Measurements from ENCODE around the gene TMC6. TPM values are rescaled to one million over a fixed set of nuclear protein-coding genes. Genes with fewer than 3 reads are reported as not detected.
A peak's percentile ranks its signal among the peaks of the same experiment; 100 is the strongest.

Gene TMC6
- total RNA-seq, 2 donors from 2014 or later = 36.1 to 65.2 TPM

- no peaks in the 10 kb centered on the region for H3K9me3 ChIP-seq
- no peak for DNase-seq (ENCODE audit: low spot score)
- H3K27me3 ChIP-seq (replicated peaks; ENCODE audit: insufficient read depth) = no peaks in the 10 kb centered on the region
- 86% methylated on average over 22 of the region's 23 CpGs for WGBS
- no peaks in the 10 kb centered on the region for H3K36me3 ChIP-seq
- no peak for TF ChIP-seq CTCF (IDR thresholded peaks at IDR 0.05)
- no peak for TF ChIP-seq POLR2AphosphoS5 (IDR thresholded peaks at IDR 0.05)
- no peak for TF ChIP-seq POLR2A (IDR thresholded peaks at IDR 0.05)
- no peak overlapping the region for H3K4me3 ChIP-seq
- no peak overlapping the region for H3K27ac ChIP-seq
- peaks cover 14% of the 10 kb centered on the region for H3K4me1 ChIP-seq (replicated peaks)
- intact Hi-C loops (cut with DNase I) = no loop called here
Observed at GRCh38 chr17:78122216-78122930, 6.2 kb downstream of the TMC6 start.

- no peak for TF ChIP-seq CTCF (IDR thresholded peaks at IDR 0.05)
- TF ChIP-seq POLR2AphosphoS5 (IDR thresholded peaks at IDR 0.05) = no peak
- TF ChIP-seq POLR2A (IDR thresholded peaks at IDR 0.05) = no peak
- Histone ChIP-seq H3K27ac (no peak overlapping the region), H3K4me3 (no peak overlapping the region), H3K4me1 (replicated peaks) (peaks cover 12% of the 10 kb centered on the region), H3K9me3 (no peaks in the 10 kb centered on the region), H3K36me3 (no peaks in the 10 kb centered on the region), H3K27me3 (replicated peaks; ENCODE audit: insufficient read depth) (no peaks in the 10 kb centered on the region)
- whole genome bisulfite sequencing = 74% methylated on average over 11 of the region's 11 CpGs
- no peak for DNase-seq (ENCODE audit: low spot score)
- intact Hi-C loops (cut with DNase I) = no loop called here
Observed at GRCh38 chr17:78121801-78122215, 6.7 kb downstream of the TMC6 start.

GRCh38 chr17:78120971-78121800 lies 7.4 kb downstream of the TMC6 start:
- intact Hi-C loops (cut with DNase I) = no loop called here
- DNase-seq (ENCODE audit: low spot score) = no peak
- H3K27me3 ChIP-seq (replicated peaks; ENCODE audit: insufficient read depth) = no peaks in the 10 kb centered on the region
- no peaks in the 10 kb centered on the region for H3K36me3 ChIP-seq
- no peak for TF ChIP-seq POLR2A (IDR thresholded peaks at IDR 0.05)
- no peak for TF ChIP-seq CTCF (IDR thresholded peaks at IDR 0.05)
- TF ChIP-seq POLR2AphosphoS5 (IDR thresholded peaks at IDR 0.05) = no peak
- H3K4me3 ChIP-seq = no peak overlapping the region
- H3K9me3 ChIP-seq = no peaks in the 10 kb centered on the region
- H3K27ac ChIP-seq = peak overlapping the region in 1 of 2 donors; percentile 53
- H3K4me1 ChIP-seq (replicated peaks) = peaks cover 7% of the 10 kb centered on the region
- 76% methylated on average over 29 of the region's 35 CpGs for WGBS

- intact Hi-C loops (cut with DNase I) = no loop called here
- DNase-seq (ENCODE audit: low spot score) = no peak
- no peaks in the 10 kb centered on the region for H3K36me3 ChIP-seq
Observed at GRCh38 chr17:78120537-78120936, 8.0 kb downstream of the TMC6 start.

More at GRCh38 chr17:78120537-78120936, 8.0 kb downstream of the TMC6 start:
- H3K4me3 ChIP-seq = no peak overlapping the region
- peaks cover 7% of the 10 kb centered on the region for H3K4me1 ChIP-seq (replicated peaks)
- 97% methylated on average over 13 of the region's 13 CpGs for WGBS
- TF ChIP-seq POLR2AphosphoS5 (IDR thresholded peaks at IDR 0.05) (no peak), POLR2A (IDR thresholded peaks at IDR 0.05) (no peak), CTCF (IDR thresholded peaks at IDR 0.05) (no peak)
- no peaks in the 10 kb centered on the region for H3K9me3 ChIP-seq
- H3K27me3 ChIP-seq (replicated peaks; ENCODE audit: insufficient read depth) = no peaks in the 10 kb centered on the region
- H3K27ac ChIP-seq = peak overlapping the region in 1 of 2 donors; percentile 53
